NOMO-1 (cell line): ENCODE measurements around the gene PLXNA2.

Experiments used
- DNase-seq, 2 experiments: peaks; one replicate each; lab custom pipeline; 2025; ENCODE audit not compliant: unreplicated experiment in 2 of 2; lab: John Stamatoyannopoulos, UW

Gene PLXNA2

GRCh38 chr1:208183977-208184911 is 59.9 kb downstream of the PLXNA2 start:
- DNase-seq: peak; percentile 83 to 93

- no peak for DNase-seq
These were observed 61.1 kb downstream of the PLXNA2 start for GRCh38 chr1:208182880-208183645.

GRCh38 chr1:208181364-208181763 is 62.8 kb downstream of the PLXNA2 start:
- no peak for DNase-seq

DNA sequence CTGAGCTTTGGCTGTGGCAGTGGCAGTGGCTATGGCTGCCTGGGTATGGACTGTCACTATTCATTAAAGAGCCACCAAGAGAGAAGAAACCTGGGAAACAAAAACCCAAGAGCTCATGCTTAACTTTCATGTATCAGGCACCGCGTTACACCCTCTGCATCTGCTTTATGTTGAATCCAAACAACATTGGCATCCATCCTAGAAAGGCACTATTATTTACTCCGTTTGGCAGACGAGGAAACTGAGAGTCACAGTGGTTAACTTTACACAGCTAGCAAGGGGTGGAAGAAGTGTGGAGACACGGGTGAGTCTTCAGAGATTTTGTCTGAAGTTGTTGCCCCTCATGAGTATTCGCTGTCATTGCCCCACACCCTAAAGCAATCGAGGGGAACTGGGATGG is 63.8 kb downstream of the PLXNA2 start:
- DNase-seq: no peak

- DNase-seq: no peak
These were observed 64.2 kb downstream of the PLXNA2 start for GRCh38 chr1:208179961-208180409.

GRCh38 chr1:208179263-208179816 is 64.8 kb downstream of the PLXNA2 start:
- no peak for DNase-seq

DNA sequence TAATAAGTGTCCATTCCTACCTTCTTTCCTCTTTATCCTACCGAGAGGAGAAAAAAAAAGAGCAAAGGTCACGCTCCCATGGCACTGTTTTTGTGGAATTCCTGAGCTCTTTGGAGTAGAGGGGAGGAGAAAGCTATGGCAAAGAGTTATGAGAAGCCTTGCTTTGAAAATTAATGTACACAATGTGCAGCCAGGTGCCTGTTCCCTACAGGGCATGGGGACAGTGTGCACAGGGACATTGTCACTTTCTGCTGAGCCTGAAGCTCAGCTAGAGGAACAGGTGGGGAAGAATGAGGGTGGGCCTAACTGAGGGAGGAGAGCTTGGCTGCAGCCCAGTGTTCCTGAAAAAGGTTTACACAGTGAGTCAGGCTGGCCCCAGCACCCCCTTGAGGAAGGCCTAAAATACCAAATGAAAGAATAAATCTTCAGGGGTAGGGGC is 66.1 kb downstream of the PLXNA2 start:
- no peak for DNase-seq

GRCh38 chr1:208177656-208178055 is 66.5 kb downstream of the PLXNA2 start:
- DNase-seq: no peak

DNA sequence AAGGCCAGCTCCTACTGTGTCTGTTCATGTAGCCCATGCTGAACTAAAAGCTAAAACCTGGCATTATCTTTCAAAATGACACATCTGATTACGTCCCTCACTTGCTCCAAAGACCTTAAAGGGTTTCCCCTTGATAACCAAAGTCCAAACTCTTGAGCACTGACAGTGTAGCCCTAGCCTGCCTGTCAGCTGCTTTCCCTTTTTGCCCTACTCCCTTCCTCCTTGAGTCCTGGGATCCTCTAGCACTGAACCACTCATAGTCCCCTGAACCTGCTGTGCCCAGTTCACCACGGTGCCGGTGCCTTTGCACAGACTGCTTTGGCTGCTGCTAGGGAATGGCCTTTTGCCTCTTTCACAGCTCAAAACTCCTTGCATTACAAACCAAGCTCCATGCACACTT is 67.5 kb downstream of the PLXNA2 start:
- DNase-seq: no peak

- no peak for DNase-seq
These were observed 68.7 kb downstream of the PLXNA2 start for GRCh38 chr1:208175508-208175895.

DNA sequence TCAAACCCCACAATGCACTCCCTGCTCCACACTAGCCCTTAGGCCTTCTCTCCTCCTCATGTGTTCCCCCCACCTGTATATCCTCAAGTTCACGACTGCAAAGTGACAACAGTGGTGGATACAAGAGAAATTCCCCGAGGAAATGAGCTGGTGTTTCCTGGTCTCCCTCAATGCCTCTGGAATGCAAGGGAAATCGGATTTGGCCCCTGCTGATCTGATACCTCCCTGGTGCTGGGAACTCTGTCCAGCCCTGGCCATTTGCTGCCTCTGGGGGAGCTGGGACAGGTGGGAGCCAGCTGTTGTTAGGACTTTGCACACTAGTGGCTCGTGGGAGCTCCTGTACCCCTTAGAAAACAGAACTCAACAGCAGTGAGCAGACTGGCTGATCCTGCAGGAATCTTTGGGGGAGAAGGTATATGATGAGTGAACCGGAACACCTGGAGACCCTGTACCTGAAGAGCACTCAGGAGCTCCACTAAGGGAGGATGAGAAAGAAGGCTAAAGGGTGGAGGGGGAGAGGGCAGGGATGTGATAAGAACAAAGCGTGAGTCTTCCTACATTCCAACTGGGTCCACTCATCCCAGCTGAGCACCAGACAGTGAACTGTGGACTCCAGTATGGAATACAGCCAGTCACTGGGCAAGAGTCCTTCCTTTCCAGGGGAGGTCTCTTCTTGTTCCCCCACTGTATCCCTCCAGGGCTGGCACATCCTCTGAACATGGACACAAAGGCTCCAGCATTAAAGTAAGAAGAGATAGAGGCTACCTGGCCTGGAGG is 69.3 kb downstream of the PLXNA2 start:
- no peak for DNase-seq

GRCh38 chr1:208174200-208174599 is 70.0 kb downstream of the PLXNA2 start:
- no peak for DNase-seq

- DNase-seq: no peak
These were observed 70.4 kb downstream of the PLXNA2 start for GRCh38 chr1:208173749-208174148.

- DNase-seq: no peak
These were observed 71.6 kb downstream of the PLXNA2 start for GRCh38 chr1:208172423-208173145.

DNA sequence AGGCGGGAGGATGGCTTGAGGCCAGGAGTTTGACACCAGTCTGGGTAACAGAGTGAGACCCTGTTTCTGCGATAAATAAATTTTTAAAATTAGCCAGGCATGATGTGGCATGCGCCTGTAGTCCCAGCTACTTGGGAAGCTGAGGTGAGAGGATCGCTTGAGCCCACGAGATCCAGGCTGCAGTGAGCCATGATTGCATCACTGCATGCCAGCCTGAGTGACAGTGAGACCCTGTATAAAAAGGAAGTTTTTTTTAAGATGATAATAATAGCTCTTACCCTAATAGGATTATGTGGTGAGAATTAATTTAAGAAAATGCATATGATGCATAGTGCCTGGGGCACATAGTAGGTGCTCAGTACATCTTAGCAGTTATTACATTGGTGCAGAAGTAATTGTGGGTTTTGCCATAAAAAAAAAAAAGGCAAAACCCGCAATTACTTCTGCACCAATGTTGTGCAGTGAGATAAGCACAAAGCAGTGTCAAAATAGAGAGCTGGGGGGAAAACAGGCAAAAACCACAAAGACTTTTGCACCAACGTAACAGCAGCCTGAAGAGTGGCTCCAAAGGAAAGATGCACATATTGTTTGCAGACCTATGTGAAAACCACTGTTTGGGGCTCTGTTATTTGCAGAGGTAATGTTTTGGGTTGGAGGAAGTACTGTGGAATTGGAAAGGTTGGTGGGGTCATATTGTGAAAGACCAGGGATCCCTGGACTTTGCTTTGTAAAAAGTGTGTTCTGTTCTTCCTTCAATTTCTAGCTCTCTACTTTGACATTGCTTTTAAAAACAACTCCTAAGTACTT is 72.4 kb downstream of the PLXNA2 start:
- peak in 1 of 2 experiments; percentile 24 for DNase-seq

- no peak for DNase-seq
These were observed 73.9 kb downstream of the PLXNA2 start for GRCh38 chr1:208170252-208170651.

- no peak for DNase-seq
These were observed 74.9 kb downstream of the PLXNA2 start for GRCh38 chr1:208169081-208169879.

DNA sequence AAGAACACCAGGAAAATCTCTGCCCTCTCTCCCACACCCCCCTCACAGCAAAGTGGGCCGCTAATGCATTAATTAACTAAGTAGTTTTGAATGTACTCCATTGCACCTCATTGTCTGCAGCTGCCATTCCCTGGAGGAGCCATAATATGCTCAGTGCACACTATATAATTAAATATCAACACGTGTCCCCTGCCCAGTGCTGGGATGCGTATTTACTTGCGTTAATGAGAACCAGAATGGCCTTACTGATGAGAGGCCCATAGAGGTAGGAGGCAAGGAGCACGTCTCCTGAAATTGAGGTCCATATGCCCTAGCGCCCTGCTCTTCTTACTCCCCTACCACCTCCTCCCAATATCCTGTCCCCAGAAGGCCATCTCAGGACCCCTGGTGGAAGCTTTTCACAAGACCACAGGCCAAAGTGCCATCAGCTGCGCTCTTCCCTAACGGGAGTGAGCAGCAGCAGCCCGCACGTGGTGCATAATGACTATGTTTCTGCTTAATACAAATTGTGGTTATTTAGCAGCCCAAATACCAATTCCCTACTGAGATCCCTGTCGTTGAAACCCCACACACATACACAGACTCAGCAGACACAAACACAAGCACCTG is 76.8 kb downstream of the PLXNA2 start:
- DNase-seq: no peak
